Prostate gland (tissue), 2 donors: ENCODE data around the gene CLCNKA. TPM values are rescaled to one million over a fixed set of nuclear protein-coding genes. Genes with fewer than 3 reads are reported as not detected.
A peak's percentile ranks its signal among the peaks of the same experiment; 100 is the strongest.
"Not testable (repeated sequence)": the region's sequence is repeated elsewhere in the genome, so short reads cannot be mapped to it uniquely, and the experiment has no call there.

Experiments used
- DNase-seq: peaks from one replicate; pipeline ENCODE4 v3.0.0-alpha.2; 2019; ENCODE audit warnings: low spot score
- H3K27ac ChIP-seq, 2 donors: fragments of 200-600 bp; sonication (generic); 2 replicates each; pipeline ENCODE4 v1.5.1; 2017 to 2019
- H3K27me3 ChIP-seq: fragments of 200-600 bp; sonication (generic); replicated peaks from 2 replicates; pipeline ENCODE4 v1.5.1; 2019; ENCODE audit not compliant: insufficient read depth
- H3K36me3 ChIP-seq, 2 donors: fragments of 200-600 bp; sonication (generic); 1 replicate in 1 of 2; 2 replicates in 1 of 2; pipeline versions ENCODE4 v1.5.1 to v1.8.1; 2017 to 2019
- H3K4me1 ChIP-seq: fragments of 200-600 bp; sonication (generic); replicated peaks from 2 replicates; pipeline ENCODE4 v1.5.1; 2019
- H3K4me3 ChIP-seq, 2 donors: fragments of 200-600 bp; sonication (generic); 2 replicates each; pipeline ENCODE4 v1.5.1; 2017 to 2019
- H3K9me3 ChIP-seq: fragments of 200-600 bp; sonication (generic); 2 replicates; pipeline ENCODE4 v1.5.1; 2017
- POLR2A ChIP-seq: fragments of 450-650 bp; IDR thresholded peaks from one replicate; pipeline ENCODE4 v1.6.1; 2016; ENCODE audit warnings: antibody characterized with exemption, mild to moderate bottlenecking
- POLR2AphosphoS5 ChIP-seq: sonication (generic); formaldehyde crosslinking; IDR thresholded peaks from one replicate; pipeline ENCODE4 v1.6.1; 2017; ENCODE audit warnings: antibody characterized with exemption
- WGBS: methylation state at CpG from one replicate; pipeline ENCODE4 v1.1.5; 2018; 5-methylcytosine and 5-hydroxymethylcytosine counted together
- intact Hi-C: fragments of 100-400 bp; cut with DNase I; formaldehyde crosslinking; loops from one replicate; pipeline ENCODE4 v1.14.2; 2022
- total RNA-seq, 2 donors: library from RNA; depleted of rRNA; stranded (reverse); fragments of >200 nt; gene quantifications; one replicate each; pipeline ENCODE4 v1.1.0, GENCODE V29; 2016
- TF ChIP-seq, protein P1 (sequence below), 4 experiments: fragments of 200-600 bp in 2 of 4; fragments of 450-650 bp in 2 of 4; sonication (generic) in 2 of 4; IDR thresholded peaks; 1 replicate in 3 of 4; 2 replicates in 1 of 4; pipeline ENCODE4 v1.5.1; 2016 to 2019; ENCODE audit warnings: antibody characterized with exemption in 4 of 4, mild to moderate bottlenecking in 2 of 4, moderate library complexity in 2 of 4

CLCNKA gene
- total RNA-seq, 2 donors from 2014 or later = 0.41 to 2.1 TPM

DNA sequence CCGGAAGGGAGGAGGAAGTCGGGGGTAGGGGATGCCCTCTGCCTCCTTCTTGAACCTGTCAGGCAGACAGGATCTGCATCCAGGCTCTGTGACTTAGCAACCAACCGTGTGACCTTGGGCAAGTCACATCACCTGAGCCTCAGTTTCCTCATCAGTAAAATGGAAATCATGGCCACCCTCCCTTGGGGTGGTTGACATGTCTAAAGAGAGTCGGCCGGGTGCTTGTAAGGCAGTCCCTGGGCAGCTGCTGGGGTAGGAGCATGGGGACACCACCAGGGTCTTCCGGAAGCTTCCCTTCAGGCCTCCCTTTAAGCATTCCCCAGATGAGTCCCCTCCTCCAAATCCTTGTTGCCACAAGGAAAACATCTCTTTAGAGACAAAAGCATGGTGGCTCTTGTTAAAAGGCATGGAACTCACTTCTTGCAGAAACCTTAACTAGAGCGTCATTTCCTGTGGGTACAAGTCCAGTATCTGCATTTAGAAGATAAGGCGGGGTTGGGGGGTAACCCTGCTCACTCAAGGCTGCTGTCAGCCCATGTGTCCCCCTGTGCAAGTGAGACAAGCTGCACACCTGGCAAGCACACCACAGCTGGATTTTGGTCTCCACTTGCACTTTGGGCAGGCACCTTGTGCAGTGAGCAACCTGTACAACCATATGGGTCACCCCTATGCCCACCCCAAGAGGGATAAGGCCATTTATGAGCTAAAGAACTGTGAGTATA is 32.1 kb downstream of the CLCNKA start:
- no peak for DNase-seq

DNA sequence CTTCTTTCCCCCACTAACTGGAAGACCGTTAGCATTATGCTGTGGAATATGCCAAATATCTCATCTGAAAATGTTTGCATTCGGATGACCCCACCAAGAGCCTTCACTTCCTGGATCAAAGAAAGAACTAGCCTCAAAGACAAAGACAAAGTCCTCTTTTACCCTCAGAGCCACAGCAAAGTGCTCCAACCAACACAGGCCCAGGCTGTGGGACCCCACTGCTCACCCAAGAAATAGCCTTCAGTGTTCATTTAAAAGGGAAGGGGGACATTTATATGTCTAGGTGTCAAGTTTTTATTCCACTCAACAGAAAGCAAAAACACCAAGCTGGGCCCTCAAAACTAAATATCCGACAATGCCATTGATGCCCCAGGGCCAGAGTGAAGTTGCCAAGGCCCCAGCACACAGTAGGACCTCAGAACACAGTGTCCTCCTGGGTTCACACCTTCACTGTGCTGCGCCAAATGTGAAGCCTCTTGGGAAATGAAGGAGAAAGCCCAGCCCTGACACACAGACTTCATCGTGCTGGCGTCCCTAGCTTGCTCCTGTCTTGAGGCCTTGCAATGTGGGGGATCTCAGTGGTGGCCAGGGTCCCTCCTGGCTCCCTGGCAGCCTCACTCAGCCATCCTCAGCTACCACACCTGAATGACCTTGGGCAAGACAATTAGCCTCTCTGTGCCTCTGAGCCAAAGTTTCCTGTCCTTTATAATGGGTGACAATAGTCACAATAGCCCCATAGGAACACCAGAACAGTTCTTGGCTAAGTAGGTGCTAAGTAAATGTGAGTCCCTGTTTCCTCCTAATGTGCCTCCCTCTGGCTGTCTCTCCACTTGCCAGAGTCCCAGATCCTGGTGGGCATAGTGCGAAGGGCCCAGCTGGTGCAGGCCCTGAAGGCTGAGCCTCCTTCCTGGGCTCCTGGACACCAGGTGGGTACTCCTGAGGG is 33.0 kb downstream of the CLCNKA start:
- H3K9me3 ChIP-seq = no peaks in the 10 kb centered on the region
- H3K4me3 ChIP-seq = no peak overlapping the region
- TF ChIP-seq POLR2A = no peak
- TF ChIP-seq, protein P1, sequence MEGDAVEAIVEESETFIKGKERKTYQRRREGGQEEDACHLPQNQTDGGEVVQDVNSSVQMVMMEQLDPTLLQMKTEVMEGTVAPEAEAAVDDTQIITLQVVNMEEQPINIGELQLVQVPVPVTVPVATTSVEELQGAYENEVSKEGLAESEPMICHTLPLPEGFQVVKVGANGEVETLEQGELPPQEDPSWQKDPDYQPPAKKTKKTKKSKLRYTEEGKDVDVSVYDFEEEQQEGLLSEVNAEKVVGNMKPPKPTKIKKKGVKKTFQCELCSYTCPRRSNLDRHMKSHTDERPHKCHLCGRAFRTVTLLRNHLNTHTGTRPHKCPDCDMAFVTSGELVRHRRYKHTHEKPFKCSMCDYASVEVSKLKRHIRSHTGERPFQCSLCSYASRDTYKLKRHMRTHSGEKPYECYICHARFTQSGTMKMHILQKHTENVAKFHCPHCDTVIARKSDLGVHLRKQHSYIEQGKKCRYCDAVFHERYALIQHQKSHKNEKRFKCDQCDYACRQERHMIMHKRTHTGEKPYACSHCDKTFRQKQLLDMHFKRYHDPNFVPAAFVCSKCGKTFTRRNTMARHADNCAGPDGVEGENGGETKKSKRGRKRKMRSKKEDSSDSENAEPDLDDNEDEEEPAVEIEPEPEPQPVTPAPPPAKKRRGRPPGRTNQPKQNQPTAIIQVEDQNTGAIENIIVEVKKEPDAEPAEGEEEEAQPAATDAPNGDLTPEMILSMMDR (IDR thresholded peaks at IDR 0.05) = no peak
- no peak for TF ChIP-seq POLR2AphosphoS5
- WGBS = 78% methylated on average over 7 of the region's 7 CpGs
- H3K36me3 ChIP-seq = no peaks in the 10 kb centered on the region
- intact Hi-C loops = loop anchor here (5.0 kb wide), 1 partner anchor 48 kb away; no protein-coding TSS in a partner anchor
- H3K4me1 ChIP-seq = no peaks in the 10 kb centered on the region
- DNase-seq = no peak
- no peaks in the 10 kb centered on the region for H3K27me3 ChIP-seq
- H3K27ac ChIP-seq = no peak overlapping the region

More for the DNA sequence above, 32.1 kb downstream of the CLCNKA start:
- Histone ChIP-seq H3K4me3 (no peak overlapping the region), H3K9me3 (no peaks in the 10 kb centered on the region), H3K27ac (no peak overlapping the region), H3K36me3 (no peaks in the 10 kb centered on the region), H3K4me1 (no peaks in the 10 kb centered on the region), H3K27me3 (no peaks in the 10 kb centered on the region)
- intact Hi-C loops = no loop called here
- TF ChIP-seq, protein P1 (IDR thresholded peaks at IDR 0.05) = no peak
- no peak for TF ChIP-seq POLR2AphosphoS5
- TF ChIP-seq POLR2A = no peak
- WGBS = 58% methylated on average over 5 of the region's 8 CpGs

DNA sequence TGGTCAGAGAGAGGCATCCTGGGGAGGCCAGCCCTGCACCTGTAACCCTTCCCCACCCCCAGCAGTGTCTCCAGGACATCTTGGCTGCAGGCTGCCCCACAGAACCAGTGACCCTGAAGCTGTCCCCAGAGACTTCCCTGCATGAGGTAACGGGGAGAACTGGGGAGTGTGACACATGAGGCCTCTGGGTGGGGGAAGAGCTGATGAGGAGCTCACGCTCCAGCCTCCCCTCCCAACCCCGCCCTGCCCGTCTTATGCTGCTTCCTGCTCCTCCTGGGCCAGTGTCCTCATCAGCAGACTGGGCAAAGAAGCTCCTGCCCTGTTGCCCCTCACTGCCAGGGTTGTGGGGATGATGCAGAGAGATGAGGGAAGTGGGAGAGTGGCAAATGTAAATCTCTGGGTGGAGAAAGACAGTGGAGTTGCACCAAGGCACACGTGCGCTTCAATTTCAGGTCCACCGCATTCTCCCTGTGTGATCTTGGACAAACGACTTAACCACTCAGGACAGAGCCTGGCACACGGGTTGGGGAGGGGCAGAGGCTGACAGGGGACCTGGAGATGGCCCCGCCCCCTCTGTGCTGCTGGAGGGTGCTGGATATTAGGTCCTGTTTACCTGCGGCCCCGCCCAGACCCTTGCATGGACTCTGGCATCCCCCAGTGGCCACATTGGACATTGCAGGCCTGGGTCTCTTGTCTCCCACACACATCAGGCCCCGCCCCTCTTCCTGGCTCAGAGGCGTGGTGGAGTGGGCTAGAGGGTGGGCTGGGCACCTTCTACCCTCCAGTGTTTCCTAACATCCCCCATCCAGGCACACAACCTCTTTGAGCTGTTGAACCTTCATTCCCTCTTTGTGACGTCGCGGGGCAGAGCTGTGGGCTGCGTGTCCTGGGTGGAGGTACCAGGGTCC is 34.0 kb downstream of the CLCNKA start:
- H3K9me3 ChIP-seq = no peaks in the 10 kb centered on the region

DNA sequence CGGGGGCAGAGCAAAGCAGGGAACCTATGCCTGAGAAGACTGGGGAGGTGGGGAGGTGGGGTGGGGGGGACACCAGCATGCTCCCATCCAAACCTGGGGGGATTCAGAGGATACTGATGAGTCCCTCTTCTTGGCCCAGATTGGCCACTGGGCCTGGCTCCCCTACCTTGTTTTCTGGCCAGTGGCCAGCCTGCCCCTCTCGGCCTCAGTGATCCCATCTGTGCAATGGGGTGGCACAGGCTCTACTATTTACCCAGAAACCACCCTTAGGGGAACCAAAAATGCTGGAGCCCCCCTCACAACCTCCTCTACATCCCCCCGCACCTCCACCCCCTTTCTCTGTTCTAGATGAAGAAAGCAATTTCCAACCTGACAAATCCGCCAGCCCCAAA is 34.7 kb downstream of the CLCNKA start:
- DNase-seq, H3K27me3 ChIP-seq, H3K9me3 ChIP-seq, H3K27ac ChIP-seq, H3K4me3 ChIP-seq, H3K36me3 ChIP-seq, H3K4me1 ChIP-seq: not testable (repeated sequence)
- intact Hi-C loops = loop anchor here (5.0 kb wide), 1 partner anchor 49 kb away; no protein-coding TSS in a partner anchor
- 58% methylated on average over 3 of the region's 4 CpGs for WGBS

More for the DNA sequence above, 34.0 kb downstream of the CLCNKA start:
- 38% methylated on average over 18 of the region's 18 CpGs for WGBS
- Histone ChIP-seq H3K36me3 (no peaks in the 10 kb centered on the region), H3K27ac (no peak overlapping the region), H3K27me3 (no peaks in the 10 kb centered on the region), H3K4me1 (no peaks in the 10 kb centered on the region), H3K4me3 (no peak overlapping the region)
- DNase-seq = peak; percentile 79
- TF ChIP-seq, protein P1 (IDR thresholded peaks at IDR 0.05) = peak; percentile 71 to 98 (median 93)
- no peak for TF ChIP-seq POLR2A
- intact Hi-C loops = loop anchor here (5.0 kb wide), 1 partner anchor 49 kb away; no protein-coding TSS in a partner anchor

DNA sequence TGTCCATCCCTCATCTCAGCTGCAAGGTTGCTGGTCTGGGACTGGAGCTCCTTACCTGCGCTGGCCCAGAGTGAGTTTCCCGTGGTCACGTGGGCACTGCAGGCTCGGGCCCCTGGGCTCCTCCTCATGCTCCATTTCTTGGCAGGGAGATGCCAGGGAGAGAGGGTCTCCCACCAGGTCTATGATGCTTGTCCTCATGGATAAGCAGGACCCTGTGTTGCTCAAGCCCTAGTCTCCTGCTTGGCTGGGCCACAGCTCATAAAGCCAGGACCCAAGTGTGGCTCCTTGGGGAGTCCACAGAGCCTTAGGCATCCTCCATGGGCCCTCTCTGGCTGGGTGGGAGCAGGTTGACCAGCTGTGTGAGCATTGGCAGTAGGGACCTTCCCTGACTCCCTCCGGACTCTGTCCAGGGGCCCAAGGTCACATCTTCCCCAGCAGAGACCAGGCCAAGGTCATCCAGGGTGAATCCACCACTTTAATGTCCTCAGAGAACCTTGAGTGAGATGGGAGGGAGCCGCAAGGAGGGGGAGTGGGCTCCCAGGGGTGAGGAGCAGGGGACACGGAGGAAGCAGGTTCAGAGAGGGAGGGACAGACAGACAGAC is 35.6 kb downstream of the CLCNKA start:
- not testable (repeated sequence) for H3K4me1 ChIP-seq
- 81% methylated on average over 7 of the region's 7 CpGs for WGBS

DNA sequence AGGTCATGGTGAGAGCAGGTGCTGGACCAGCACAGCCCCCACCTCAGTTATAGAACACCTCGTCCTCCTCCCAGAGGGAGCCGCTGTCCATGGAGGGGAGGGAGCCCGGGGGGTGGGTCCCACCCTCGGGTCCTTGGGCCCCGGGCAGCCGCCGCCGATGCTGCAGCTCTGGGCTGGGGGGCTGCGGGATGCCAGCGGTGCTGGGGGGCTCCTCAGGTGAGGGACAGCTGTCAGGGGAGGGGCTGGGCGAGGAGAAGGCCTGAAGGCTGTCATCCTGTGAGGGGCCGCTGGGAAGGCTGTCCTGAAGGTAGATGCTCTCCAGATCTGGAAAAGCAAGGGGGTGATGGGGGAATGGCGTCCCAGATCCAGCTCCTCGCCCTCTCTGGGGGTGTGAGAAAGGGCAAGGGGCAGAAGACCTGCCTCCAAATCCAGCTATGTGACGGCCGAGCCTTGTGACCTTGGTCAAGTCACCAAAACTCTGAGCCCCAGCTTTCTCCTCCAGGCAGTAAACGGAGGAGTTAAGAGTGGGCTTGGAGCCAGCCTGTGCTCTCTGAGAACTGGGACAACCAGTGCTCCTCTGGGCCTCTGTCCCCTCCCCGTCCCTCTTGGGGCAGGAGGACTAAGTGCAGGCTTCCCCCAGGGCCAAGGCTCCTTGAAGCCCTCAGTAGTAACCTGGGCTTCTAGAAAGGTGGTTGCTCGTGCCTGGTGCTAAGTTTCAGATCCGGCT is 36.7 kb downstream of the CLCNKA start:
- 79% methylated on average over 12 of the region's 20 CpGs for WGBS
- not testable (repeated sequence) for H3K4me3 ChIP-seq, DNase-seq, H3K27me3 ChIP-seq, H3K36me3 ChIP-seq, H3K9me3 ChIP-seq, H3K27ac ChIP-seq, H3K4me1 ChIP-seq
- intact Hi-C loops = loop anchor here (5.0 kb wide), 1 partner anchor 51 kb away; no protein-coding TSS in a partner anchor

More for the DNA sequence above, 35.6 kb downstream of the CLCNKA start:
- H3K36me3 ChIP-seq, DNase-seq, H3K9me3 ChIP-seq, H3K4me3 ChIP-seq, H3K27me3 ChIP-seq, H3K27ac ChIP-seq: not testable (repeated sequence)
- intact Hi-C loops = loop anchor here (5.0 kb wide), 1 partner anchor 50 kb away; no protein-coding TSS in a partner anchor
